ENCODE measurements around the gene CTRB1.

The CTRB1 gene

GRCh38 chr16:75252946-75253911 lies 34.4 kb downstream of the CTRB1 start:
- no peak for DNase-seq (ENCODE audit: low read depth in 2 of 3, low spot score in 2 of 3)

GRCh38 chr16:75254359-75254837 lies 35.6 kb downstream of the CTRB1 start:
- no peak for DNase-seq (ENCODE audit: low read depth in 2 of 3, low spot score in 2 of 3)

GRCh38 chr16:75256059-75256571 lies 37.3 kb downstream of the CTRB1 start:
- DNase-seq (ENCODE audit: low read depth in 2 of 3, low spot score in 2 of 3): no peak

GRCh38 chr16:75256696-75257343 lies 38.0 kb downstream of the CTRB1 start:
- no peak for DNase-seq (ENCODE audit: low read depth in 2 of 3, low spot score in 2 of 3)

GRCh38 chr16:75257886-75258806 lies 39.4 kb downstream of the CTRB1 start:
- no peak for DNase-seq (ENCODE audit: low read depth in 2 of 3, low spot score in 2 of 3)

- no peak for DNase-seq (ENCODE audit: low read depth in 2 of 3, low spot score in 2 of 3)
Measured at GRCh38 chr16:75258807-75259141, 40.0 kb downstream of the CTRB1 start.

GRCh38 chr16:75260851-75261589 lies 42.2 kb downstream of the CTRB1 start:
- no peak for DNase-seq (ENCODE audit: low read depth in 2 of 3, low spot score in 2 of 3)

- DNase-seq (ENCODE audit: low read depth in 2 of 3, low spot score in 2 of 3): no peak
Measured at GRCh38 chr16:75261590-75262078, 42.8 kb downstream of the CTRB1 start.

GRCh38 chr16:75262104-75262799 lies 43.5 kb downstream of the CTRB1 start:
- no peak for DNase-seq (ENCODE audit: low read depth in 2 of 3, low spot score in 2 of 3)

GRCh38 chr16:75262800-75263127 lies 44.0 kb downstream of the CTRB1 start:
- DNase-seq (ENCODE audit: low read depth in 2 of 3, low spot score in 2 of 3): no peak

GRCh38 chr16:75263291-75263962 lies 44.6 kb downstream of the CTRB1 start:
- no peak for DNase-seq (ENCODE audit: low read depth in 2 of 3, low spot score in 2 of 3)

GRCh38 chr16:75263963-75264445 lies 45.2 kb downstream of the CTRB1 start:
- no peak for DNase-seq (ENCODE audit: low read depth in 2 of 3, low spot score in 2 of 3)

- DNase-seq (ENCODE audit: low read depth in 2 of 3, low spot score in 2 of 3): no peak
Measured at GRCh38 chr16:75264457-75264998, 45.7 kb downstream of the CTRB1 start.

- DNase-seq (ENCODE audit: low read depth in 2 of 3, low spot score in 2 of 3): no peak
Measured at GRCh38 chr16:75264999-75265910, 46.5 kb downstream of the CTRB1 start.

- DNase-seq (ENCODE audit: low read depth in 2 of 3, low spot score in 2 of 3): no peak
Measured at GRCh38 chr16:75265911-75266701, 47.3 kb downstream of the CTRB1 start.

GRCh38 chr16:75266738-75267630 lies 48.2 kb downstream of the CTRB1 start:
- DNase-seq (ENCODE audit: low read depth in 2 of 3, low spot score in 2 of 3): no peak
